COLO668 (cell line): ENCODE measurements around the gene TMEM205.
"Not testable (repeated sequence)": the region's sequence is repeated elsewhere in the genome, so short reads cannot be mapped to it uniquely, and the experiment has no call there.

Experiments used
- DNase-seq: peaks from one replicate; lab custom pipeline; 2025; ENCODE audit not compliant: unreplicated experiment; lab: John Stamatoyannopoulos, UW

The TMEM205 gene

GRCh38 chr19:11346104-11346940 is at the start of gene TMEM205, which contains the start of gene CCDC159:
TSS of gene TMEM205 (minus strand) at chr19:11346268. CDS start at chr19:11345619, 649 bp downstream.
TSS of gene CCDC159 (plus strand) at chr19:11346519. CDS start at chr19:11346607, 88 bp downstream.
- peak; percentile 98 for DNase-seq

GRCh38 chr19:11390933-11391680 is 45.0 kb upstream of the TMEM205 start:
- no peak for DNase-seq

GRCh38 chr19:11390359-11390758 is 44.3 kb upstream of the TMEM205 start:
- no peak for DNase-seq

- DNase-seq = no peak
Measured at GRCh38 chr19:11387162-11388034, 41.3 kb upstream of the TMEM205 start.

- no peak for DNase-seq
Measured at GRCh38 chr19:11384778-11385129, 38.7 kb upstream of the TMEM205 start.

DNA sequence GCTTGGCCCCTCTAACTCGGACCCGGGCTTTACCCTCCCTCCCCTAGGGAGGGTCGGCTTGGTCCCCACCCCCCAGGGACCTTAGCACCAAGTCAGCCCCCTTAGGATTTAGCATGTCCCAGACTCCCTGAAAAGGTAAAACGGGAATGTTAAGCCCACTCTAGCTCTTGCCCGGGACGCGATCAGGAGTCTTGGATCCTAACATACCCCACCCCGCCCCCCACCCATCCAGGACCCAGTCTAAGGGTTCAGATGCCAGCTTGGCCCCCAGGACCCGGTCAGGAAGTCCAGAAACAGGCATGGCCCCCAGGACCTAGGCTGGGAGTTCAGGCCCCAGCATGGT is 37.6 kb upstream of the TMEM205 start:
- DNase-seq = no peak

GRCh38 chr19:11382898-11383705 is 37.0 kb upstream of the TMEM205 start:
- peak; percentile 59 for DNase-seq

DNA sequence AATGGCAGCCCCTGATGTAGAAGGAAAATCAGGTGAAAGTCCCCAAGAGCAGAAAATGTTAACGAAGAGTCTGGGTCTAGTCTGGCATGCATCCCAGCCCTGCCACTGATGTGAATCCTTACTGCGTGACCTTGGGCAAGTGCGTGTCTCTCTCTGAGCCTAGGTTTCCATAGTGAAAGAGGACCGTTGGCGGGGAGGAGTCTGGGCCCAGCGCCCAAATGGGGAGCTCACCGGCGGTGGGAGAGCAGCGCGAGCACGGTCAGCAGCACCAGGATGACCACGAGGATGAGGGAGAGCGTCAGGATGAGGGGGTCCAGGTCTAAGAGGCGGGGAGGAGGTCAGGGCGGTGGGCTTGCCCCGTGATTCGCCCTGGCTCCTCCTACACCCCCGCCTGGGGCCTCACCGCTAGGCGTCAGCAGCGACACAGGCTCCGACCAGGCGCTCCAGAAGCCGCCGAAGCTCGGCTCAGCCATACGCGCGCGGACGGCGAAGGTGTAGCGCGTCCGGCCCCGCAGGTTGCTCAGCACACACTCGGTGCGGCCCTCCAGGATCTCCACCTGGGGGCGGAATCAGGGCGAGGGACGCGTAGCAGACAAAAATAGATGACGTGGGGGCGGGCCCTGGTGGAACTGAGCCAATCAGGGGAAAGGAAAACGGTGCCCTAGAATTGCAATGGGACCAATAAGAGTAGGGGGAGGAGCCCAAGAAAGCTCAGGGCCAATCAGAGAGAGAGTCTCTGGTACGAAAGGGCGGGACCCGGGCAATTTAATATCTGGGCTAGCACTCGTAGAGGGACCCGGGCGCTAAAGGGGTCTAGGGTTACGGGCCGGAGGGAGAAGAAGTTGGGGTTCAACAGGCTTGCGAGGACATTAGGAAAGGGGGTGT is 34.8 kb upstream of the TMEM205 start:
- DNase-seq = peak; percentile 96

GRCh38 chr19:11379857-11380350 is 33.8 kb upstream of the TMEM205 start:
- DNase-seq = no peak

- DNase-seq = not testable (repeated sequence)
Measured at GRCh38 chr19:11379269-11379845, 33.3 kb upstream of the TMEM205 start.

DNA sequence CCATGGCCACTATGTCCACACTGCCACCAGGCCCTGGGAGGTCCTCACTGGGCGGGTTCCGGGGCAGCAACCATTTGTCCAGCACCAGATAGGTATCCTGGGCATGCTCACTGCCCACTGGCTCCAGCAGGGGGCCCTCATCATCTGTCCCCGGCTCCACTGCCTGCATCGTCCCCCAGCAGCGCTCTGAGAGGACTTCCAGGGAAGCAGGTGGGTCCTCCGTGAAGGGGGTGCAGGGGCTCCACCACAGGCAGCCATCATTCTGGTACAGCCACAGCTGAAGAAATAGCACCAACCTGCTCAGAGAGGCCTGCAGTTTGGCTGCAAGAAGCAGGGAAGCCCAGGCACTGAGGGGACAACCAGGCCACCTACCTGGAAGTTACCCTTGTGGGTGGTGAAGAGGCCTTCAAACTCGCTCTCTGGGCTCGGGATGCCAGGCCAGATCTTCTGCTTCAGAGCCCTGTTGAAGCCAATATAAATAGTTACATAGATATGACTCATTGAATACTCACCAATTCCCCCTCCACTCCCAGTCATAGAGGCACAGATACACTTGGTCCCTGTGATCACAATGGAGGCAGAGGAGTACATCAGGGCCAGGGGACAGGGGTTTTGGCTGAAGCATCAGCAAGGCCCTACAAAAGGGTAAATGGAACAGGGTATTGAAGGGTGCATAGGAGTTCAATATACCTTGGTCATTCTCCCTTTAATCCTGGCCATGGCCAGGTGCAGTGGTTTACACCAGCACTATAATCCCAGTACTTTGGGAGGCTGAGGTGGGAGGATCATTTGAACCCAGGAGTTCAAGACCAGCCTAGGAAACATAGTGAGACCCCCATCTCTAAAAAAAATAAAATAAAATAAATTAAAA is 32.5 kb upstream of the TMEM205 start:
- peak; percentile 62 for DNase-seq

- DNase-seq = no peak
Measured at GRCh38 chr19:11377756-11378155, 31.7 kb upstream of the TMEM205 start.

- no peak for DNase-seq
Measured at GRCh38 chr19:11377237-11377636, 31.2 kb upstream of the TMEM205 start.

- DNase-seq = peak; percentile 75
Measured at GRCh38 chr19:11375143-11375948, 29.3 kb upstream of the TMEM205 start.

GRCh38 chr19:11374433-11375142 is 28.5 kb upstream of the TMEM205 start, which contains the start of gene SWSAP1:
TSS of gene SWSAP1 (plus strand) at chr19:11374666. CDS start at chr19:11374681, 15 bp downstream.
- DNase-seq = peak; percentile 98

DNA sequence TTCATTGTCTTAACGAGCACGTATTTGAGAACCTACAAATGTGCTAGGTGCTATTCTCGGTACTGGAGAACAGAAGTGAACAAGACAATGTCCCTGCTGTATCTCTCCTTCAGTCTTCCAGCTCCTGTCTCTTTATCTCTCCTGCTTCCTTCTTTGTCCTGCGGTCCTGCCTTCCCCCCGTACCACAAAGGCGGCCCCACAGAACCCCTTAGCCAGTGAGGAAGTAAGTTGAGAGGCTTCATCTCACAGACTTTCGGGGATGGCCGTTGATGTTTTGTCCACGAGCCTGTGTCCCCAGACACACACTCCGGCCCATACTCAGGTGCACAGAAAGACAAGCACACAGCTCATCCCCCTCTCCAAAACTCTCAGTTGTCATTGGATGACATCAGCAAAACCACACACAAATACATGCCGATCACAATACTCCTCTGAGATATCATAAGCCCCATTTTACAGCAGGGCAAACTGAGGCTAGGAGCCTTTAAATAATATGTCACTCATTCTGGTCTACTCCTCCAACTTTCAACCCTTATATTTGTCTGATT is 27.9 kb upstream of the TMEM205 start:
- DNase-seq = peak; percentile 34
